Glomerular visceral epithelial cell (primary cell): Measurements from ENCODE around the gene PBXIP1.

ENCODE experiments used
- DNase-seq: peaks from one replicate; pipeline ENCODE4 v3.0.0-alpha.2; 2016; ENCODE audit errors: extremely low spot score

PBXIP1 gene

GRCh38 chr1:154895798-154896197 is 60.1 kb downstream of the PBXIP1 start:
- DNase-seq = no peak
